ENCODE measurements around the gene PLEKHG5. TPM values are rescaled to one million over a fixed set of nuclear protein-coding genes. Genes with fewer than 3 reads are reported as not detected.

The PLEKHG5 gene
- total and polyA plus RNA-seq, 10 donors, result 6.4 to 120 (median 59.4) TPM

- 3 to 6% (median 5%) methylated on average over 11 to 21 of the region's 21 CpGs for WGBS, 5 donors
- Histone ChIP-seq H3K36me3 (no peaks in the 10 kb centered on the region), H3K4me3 (peak overlapping the region; percentile 35 to 80 (median 49)), H3K9me3 (no peaks in the 10 kb centered on the region), H3K27me3 (replicated peaks in 1 of 7) (peaks cover 0 to 46% (median 5%) of the 10 kb centered on the region in 7 donors), H3K4me1 (peaks cover 18 to 96% (median 71%) of the 10 kb centered on the region in 6 donors), H3K27ac (peak overlapping the region; percentile 41 to 86 (median 80))
- DNase-seq, result no peak
- intact Hi-C loops (cut with DNase I; ENCODE audit: low total_unique reads), result no loop called here
- TF ChIP-seq POLR2A (IDR thresholded peaks at IDR 0.05), result no peak
- TF ChIP-seq CTCF (IDR thresholded peaks at IDR 0.05 in 8 of 11, conservative IDR thresholded peaks at IDR 0.05 in 3 of 11), result no peak
- no peak for TF ChIP-seq POLR2AphosphoS5 (IDR thresholded peaks at IDR 0.05)
These were observed 5.4 kb upstream of the PLEKHG5 start for GRCh38 chr1:6496890-6497214.

GRCh38 chr1:6496365-6496721 lies 4.9 kb upstream of the PLEKHG5 start:
- DNase-seq, result no peak
- Histone ChIP-seq H3K9me3 (no peaks in the 10 kb centered on the region), H3K27me3 (replicated peaks in 1 of 7) (peaks cover 0 to 48% (median 5%) of the 10 kb centered on the region in 7 donors), H3K36me3 (no peaks in the 10 kb centered on the region), H3K4me1 (peaks cover 15 to 96% (median 69%) of the 10 kb centered on the region in 6 donors), H3K27ac (peak overlapping the region in 7 of 8 donors; percentile 16 to 86 (median 82)), H3K4me3 (peak overlapping the region; percentile 35 to 80 (median 49))
- WGBS, 5 donors, result 34 to 40% (median 38%) methylated on average over 12 to 13 of the region's 13 CpGs
- TF ChIP-seq POLR2AphosphoS5 (IDR thresholded peaks at IDR 0.05) (no peak), CTCF (IDR thresholded peaks at IDR 0.05 in 8 of 11, conservative IDR thresholded peaks at IDR 0.05 in 3 of 11) (no peak), POLR2A (IDR thresholded peaks at IDR 0.05) (no peak)
- intact Hi-C loops (cut with DNase I; ENCODE audit: low total_unique reads), result no loop called here

GRCh38 chr1:6495540-6496364 lies 4.3 kb upstream of the PLEKHG5 start:
- no peak for DNase-seq
- no peaks in the 10 kb centered on the region for H3K36me3 ChIP-seq
- H3K27me3 ChIP-seq (replicated peaks in 1 of 7), result peaks cover 0 to 53% (median 5%) of the 10 kb centered on the region in 7 donors
- peak overlapping the region in 6 of 8 donors; percentile 16 to 86 (median 82) for H3K27ac ChIP-seq
- intact Hi-C loops (cut with DNase I; ENCODE audit: low total_unique reads), result no loop called here
- peak in 1 of 3 donors; percentile 8 for TF ChIP-seq POLR2AphosphoS5 (IDR thresholded peaks at IDR 0.05)
- no peak for TF ChIP-seq POLR2A (IDR thresholded peaks at IDR 0.05)
- H3K4me1 ChIP-seq, result peaks cover 15 to 96% (median 69%) of the 10 kb centered on the region in 6 donors
- 65 to 70% (median 68%) methylated on average over 11 to 14 of the region's 14 CpGs for WGBS, 5 donors
- peak overlapping the region; percentile 35 to 80 (median 49) for H3K4me3 ChIP-seq
- no peaks in the 10 kb centered on the region for H3K9me3 ChIP-seq

GRCh38 chr1:6495041-6495441 lies 3.6 kb upstream of the PLEKHG5 start:
- TF ChIP-seq POLR2AphosphoS5 (IDR thresholded peaks at IDR 0.05) (peak in 1 of 3 donors; percentile 8), CTCF (IDR thresholded peaks at IDR 0.05 in 8 of 11, conservative IDR thresholded peaks at IDR 0.05 in 3 of 11) (no peak)
- peaks cover 17 to 97% (median 72%) of the 10 kb centered on the region in 6 donors for H3K4me1 ChIP-seq

More at GRCh38 chr1:6495041-6495441, 3.6 kb upstream of the PLEKHG5 start:
- no peak for DNase-seq
- Histone ChIP-seq H3K36me3 (no peaks in the 10 kb centered on the region), H3K27ac (peak overlapping the region in 6 of 8 donors; percentile 42 to 86 (median 81)), H3K27me3 (replicated peaks in 1 of 7) (peaks cover 0 to 61% (median 5%) of the 10 kb centered on the region in 7 donors), H3K4me3 (peak overlapping the region in 2 of 8 donors; percentile 70 to 80), H3K9me3 (no peaks in the 10 kb centered on the region)
- intact Hi-C loops (cut with DNase I; ENCODE audit: low total_unique reads), result no loop called here
- 23 to 50% (median 35%) methylated on average over 3 to 13 of the region's 13 CpGs for WGBS, 5 donors

Data from spleen (tissue), 11 donors.